HG03575 (cell line): Measurements from ENCODE around the gene C10orf62.

Experiments used
- ATAC-seq: cut with Tn5 transposase; IDR thresholded peaks from one replicate; pipeline ENCODE4 v1.9.1; 2021; ENCODE audit not compliant: unreplicated experiment, insufficient number of reproducible peaks, low FRiP score; ENCODE audit errors: extremely low read depth

C10orf62 gene

DNA sequence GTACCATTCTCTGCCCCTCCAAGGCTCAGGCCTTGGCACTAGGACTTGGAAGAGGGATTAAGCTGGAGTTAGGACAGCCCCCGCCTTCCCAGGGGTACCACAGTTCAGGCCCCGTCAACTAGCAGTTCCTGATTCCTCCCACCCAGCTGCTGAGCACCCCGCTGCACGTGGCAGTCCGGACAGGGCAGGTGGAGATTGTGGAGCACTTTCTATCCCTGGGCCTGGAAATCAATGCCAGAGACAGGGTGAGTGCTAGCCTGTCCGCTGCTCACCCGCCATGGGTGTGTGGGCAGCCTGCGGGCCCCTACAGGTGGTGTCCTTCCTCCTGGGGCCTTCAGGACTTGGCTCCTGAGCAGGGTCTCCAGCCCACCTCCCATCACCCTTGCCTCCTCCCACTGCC, 7.4 kb upstream of the C10orf62 start:
- no peak for ATAC-seq

DNA sequence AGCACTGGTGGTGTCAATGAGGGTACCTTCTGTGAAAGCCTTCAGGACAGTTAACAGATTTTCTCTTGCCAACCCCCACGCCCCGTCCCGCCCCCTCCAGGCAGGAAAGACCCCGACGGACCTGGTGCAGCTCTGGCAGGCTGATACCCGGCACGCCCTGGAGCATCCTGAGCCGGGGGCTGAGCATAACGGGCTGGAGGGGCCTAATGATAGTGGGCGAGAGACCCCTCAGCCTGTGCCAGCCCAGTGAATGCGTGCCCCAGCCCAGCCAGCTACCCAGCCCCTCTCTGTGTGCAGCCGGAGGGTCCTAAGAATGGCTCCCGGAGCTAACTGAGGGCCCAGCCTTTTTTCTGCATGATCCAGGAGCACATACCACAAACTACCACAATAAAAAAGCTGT, 6.0 kb upstream of the C10orf62 start:
- no peak for ATAC-seq

GRCh38 chr10:97584060-97584797, 5.3 kb upstream of the C10orf62 start, which contains the start of gene HOGA1:
Gene HOGA1 (plus strand): TSS chr10:97584389. CDS start chr10:97584704, 315 bp downstream.
- no peak for ATAC-seq

DNA sequence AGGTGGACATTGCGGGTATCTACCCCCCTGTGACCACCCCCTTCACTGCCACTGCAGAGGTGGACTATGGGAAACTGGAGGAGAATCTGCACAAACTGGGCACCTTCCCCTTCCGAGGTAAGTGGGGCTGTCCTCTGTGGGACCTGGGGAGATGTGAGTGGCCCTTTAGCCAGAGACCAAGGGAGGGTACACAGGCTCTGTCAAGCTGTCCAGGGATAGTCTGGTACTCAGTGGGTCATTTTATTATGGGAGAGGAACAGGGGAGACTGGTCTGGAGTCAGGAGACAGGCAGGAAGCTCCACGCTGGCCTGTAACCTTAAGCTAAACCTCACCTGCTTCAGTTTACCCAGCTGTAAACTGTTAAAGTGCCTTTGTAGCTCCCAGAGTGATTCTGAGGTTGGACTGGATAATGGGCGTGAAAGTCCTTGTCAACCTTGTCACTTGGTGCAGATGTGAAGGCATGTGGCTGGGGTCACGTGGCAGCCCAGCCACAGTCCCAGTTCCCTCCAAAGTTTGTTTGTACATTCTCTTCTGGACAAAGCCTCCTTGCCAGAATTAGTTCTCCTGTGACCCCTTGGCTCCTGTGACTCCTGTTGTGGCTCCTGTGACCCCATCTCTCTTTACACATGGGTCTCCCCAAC, 4.6 kb upstream of the C10orf62 start:
- ATAC-seq, result no peak

GRCh38 chr10:97585439-97585811, 4.1 kb upstream of the C10orf62 start:
- no peak for ATAC-seq

DNA sequence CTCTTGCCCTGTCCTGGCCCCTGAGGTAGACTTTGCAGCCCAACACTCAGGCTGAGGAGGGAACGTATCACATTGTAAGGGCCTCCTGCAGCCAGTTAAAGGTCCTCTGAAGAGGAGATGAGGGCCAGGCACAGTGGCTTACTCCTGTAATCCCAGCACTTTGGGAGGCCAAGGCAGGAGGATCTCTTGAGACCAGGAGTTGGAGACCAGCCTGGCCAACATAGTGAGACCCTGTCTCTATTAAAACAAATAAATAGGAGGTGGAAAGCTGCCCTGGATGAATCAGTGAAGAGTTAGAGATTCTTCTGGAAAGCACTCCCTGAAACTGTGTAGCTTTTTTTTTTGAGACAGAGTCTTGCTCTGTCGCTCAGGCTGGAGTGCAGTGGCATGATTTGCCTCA, 2.3 kb upstream of the C10orf62 start:
- ATAC-seq, result no peak

DNA sequence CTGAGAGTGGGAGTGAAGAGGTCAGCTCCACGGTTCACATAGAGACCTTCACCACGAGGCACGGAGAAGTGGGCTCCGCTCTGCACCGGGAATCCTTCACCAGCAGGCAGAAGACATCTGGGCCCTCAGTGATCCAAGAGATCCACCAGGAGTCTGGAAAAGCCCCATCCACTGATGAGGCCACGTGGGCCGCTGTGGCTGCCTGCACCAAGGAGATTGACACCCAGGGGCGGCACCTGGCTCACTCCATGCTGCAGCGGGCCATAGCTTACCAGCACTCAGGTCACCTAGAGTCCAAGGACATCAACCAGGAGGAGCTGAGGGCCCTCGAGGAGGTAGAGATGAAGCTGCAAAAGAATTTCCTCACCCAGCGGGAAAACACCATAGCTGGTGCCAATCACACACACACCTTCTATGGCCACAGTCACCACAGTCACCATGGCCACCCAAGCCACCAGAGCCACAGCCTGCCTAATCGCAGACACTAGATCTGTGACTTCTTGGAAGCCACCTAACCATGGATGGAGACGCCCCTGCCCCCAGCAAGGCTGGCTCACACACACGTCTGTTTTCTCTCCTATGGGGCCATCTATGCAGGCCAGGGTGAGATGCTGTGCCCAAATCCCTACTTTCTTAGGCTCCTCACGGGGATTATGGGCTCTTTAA, 694 bp downstream of the C10orf62 start:
- no peak for ATAC-seq

GRCh38 chr10:97590748-97591495, 1.4 kb downstream of the C10orf62 start:
- ATAC-seq, result no peak

GRCh38 chr10:97593421-97593820, 3.9 kb downstream of the C10orf62 start:
- ATAC-seq, result no peak

DNA sequence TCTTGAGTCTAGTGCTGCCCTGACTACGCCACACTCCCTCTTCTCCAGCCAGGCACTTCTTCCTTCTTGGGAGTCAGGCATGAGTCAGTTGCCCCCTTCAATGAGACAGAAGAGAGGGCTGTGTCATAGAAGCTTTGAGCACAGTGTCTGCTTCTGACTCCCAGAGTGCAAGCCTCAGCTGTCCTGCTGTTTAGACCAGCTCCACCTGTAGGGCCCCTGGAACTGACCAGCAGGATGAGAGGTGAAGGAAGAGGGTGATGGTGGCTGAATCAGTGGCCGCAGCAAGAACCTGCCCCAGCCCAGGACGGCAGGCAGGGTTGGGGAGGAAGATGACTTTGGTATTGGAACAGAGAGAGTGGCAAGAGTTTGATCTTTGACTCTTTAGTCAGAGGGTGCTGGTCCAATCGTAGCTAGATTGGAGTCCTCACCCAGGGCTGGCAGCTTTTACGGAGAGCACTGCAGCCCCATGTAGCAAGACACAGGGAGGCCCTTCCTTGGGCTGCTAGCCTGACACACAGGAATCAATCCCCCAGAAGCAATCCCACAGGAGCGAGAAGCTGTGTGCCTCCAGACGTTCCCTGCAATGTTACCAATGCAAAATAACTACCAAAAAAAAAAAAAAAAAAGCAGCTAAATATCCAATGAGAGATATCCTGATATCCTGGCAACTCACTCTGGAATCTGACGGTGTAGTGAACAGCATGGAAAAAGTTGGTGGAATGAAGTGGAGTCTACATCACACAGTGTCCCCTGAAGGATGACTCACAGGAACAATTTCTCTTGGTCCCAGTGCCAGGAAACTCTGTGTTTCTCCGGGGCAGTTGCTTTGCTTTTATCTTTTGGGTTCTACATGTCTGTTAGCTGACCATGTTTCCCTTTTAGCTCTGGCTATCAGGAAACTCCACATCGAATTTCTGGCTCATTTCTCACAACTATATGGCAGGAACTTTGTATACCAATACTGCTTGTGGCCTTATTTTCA, 6.9 kb downstream of the C10orf62 start:
- no peak for ATAC-seq

DNA sequence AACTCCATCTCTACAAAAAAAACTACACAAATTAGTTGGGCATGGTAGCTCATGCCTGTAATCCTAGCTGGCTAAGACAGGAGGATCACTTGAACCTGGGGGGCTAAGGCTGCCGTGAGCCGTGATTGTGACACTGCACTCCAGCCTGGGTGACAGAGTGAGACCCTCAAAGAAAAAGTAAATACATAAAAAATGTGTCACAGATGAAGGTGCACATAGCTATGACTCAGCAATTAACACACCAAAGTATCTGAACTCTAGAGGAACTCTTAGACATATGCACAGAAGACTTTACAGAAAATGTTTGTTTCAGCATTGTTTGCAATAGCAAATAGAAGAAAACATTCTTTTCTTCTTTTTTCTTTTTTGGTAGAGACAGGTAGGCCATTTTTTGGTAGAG, 8.3 kb downstream of the C10orf62 start:
- no peak for ATAC-seq

GRCh38 chr10:97598407-97599271, 9.1 kb downstream of the C10orf62 start:
- ATAC-seq, result no peak

DNA sequence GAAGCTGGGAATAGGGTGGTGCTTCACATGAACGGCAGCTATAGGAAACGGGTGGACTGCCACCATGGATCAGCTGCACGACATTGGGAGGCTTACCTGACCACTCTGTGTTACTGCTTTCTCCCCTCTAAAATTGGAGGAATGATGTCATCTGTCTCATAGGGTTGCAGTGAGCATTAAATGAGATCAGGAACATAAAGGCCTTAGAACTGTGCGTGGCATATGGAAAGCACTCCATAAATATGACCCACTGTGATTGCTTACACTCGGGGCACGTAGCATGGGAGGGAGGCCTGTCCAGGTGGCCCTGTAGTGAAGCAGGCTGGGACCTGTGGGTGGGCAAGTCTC, 9.7 kb downstream of the C10orf62 start:
- ATAC-seq, result no peak

DNA sequence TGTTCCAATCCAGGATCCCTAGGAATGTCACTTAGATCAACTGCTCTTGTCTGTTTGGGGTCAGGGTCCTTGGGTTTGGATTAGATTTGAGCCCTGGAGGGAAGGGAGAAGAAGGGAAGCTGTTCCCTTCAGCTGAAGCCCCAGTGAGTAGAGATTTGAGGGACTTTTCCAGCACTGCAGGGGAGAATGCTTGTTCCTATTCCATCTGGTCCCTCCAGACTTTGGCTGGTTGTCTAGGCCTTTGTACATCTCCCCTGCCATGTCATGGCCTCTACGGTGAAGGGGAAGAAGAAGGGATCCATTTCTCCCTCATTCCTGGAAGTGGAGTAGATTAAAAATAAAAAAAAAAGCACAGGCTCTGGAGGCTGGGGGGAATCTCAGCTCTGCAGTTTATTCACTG, 11.1 kb downstream of the C10orf62 start:
- ATAC-seq, result no peak

- ATAC-seq, result no peak
These were observed 12.0 kb downstream of the C10orf62 start for GRCh38 chr10:97601268-97602215.

DNA sequence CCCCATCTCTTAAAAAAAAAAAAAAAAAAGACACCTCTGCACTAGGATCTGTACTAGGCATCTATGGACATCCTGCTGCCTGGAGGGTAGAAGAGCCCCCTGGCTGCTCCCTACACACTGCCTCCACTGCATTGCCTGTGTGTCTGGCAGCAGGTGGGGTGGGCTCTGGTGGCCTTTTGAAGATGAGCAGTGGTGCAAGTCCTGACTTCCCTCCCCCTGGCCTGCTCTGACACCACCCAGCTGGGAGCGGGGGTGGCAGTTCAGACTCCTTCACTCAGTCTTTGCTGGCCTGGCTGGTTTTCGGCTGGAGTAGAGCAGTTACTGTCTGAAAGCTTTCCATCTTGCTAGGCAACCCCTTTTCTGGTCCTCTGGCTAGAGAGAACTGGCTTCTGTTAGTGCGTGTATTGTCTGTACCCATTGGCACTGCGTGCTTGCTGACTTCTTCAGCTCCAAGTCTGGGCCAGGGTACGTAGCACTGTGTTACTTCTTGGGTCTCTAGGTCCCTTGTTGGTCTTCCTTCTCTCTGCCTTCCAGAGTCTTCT, 17.6 kb downstream of the C10orf62 start:
- ATAC-seq, result no peak
